Mesothelial cell of epicardium (in vitro differentiated cells): ENCODE measurements around the gene GPR179. TPM values are rescaled to one million over a fixed set of nuclear protein-coding genes. Genes with fewer than 3 reads are reported as not detected.
A peak's percentile ranks its signal among the peaks of the same experiment; 100 is the strongest.

ENCODE experiments used
- DNase-seq, 2 experiments: peaks; one replicate each; pipeline ENCODE4 v3.0.0; 2021; ENCODE audit warnings: low spot score in 2 of 2; ENCODE audit not compliant: unreplicated experiment in 2 of 2
- H3K27ac Mint-ChIP-seq: 2 replicates; pipeline ENCODE4 v1.8.0; 2021; ENCODE audit warnings: mixed read lengths
- H3K27me3 Mint-ChIP-seq: 2 replicates; pipeline ENCODE4 v1.8.0; 2021; ENCODE audit warnings: low read depth, mixed read lengths
- H3K36me3 Mint-ChIP-seq: 2 replicates; pipeline ENCODE4 v1.8.0; 2021; ENCODE audit warnings: mixed read lengths
- H3K4me1 Mint-ChIP-seq: 2 replicates; pipeline ENCODE4 v1.8.0; 2021; ENCODE audit warnings: mixed read lengths
- H3K4me3 Mint-ChIP-seq: 2 replicates; pipeline ENCODE4 v1.8.0; 2021; ENCODE audit warnings: mild to moderate bottlenecking, moderate library complexity, mixed read lengths
- H3K9me3 Mint-ChIP-seq: 2 replicates; pipeline ENCODE4 v1.8.0; 2021; ENCODE audit warnings: mixed read lengths
- CTCF ChIP-seq: fragments of 200-600 bp; sonication (generic); IDR thresholded peaks from one replicate; pipeline ENCODE4 v1.5.0; 2021; ENCODE audit warnings: antibody characterized with exemption; ENCODE audit not compliant: unreplicated experiment
- total RNA-seq: library from RNA; stranded (reverse); gene quantifications from 3 replicates; pipeline ENCODE4 v1.2.1, GENCODE V29; 2021

GPR179 gene
- total RNA-seq, 1 donor from 2014 or later: 0.25 TPM

GRCh38 chr17:38324772-38325171, 19.0 kb downstream of the GPR179 start:
- peak overlapping the region; percentile 66 for H3K27ac Mint-ChIP-seq
- H3K36me3 Mint-ChIP-seq: peaks cover 6% of the 10 kb centered on the region
- TF ChIP-seq CTCF: no peak
- H3K4me3 Mint-ChIP-seq: no peak overlapping the region
- no peaks in the 10 kb centered on the region for H3K9me3 Mint-ChIP-seq
- H3K27me3 Mint-ChIP-seq: peaks cover 2% of the 10 kb centered on the region
- DNase-seq: no peak
- peaks cover 20% of the 10 kb centered on the region for H3K4me1 Mint-ChIP-seq

- TF ChIP-seq CTCF: no peak
- Mint-ChIP-seq H3K4me1 (peaks cover 20% of the 10 kb centered on the region), H3K4me3 (no peak overlapping the region), H3K27ac (no peak overlapping the region), H3K9me3 (no peaks in the 10 kb centered on the region), H3K36me3 (peaks cover 8% of the 10 kb centered on the region), H3K27me3 (peaks cover 2% of the 10 kb centered on the region)
- no peak for DNase-seq
Observed at GRCh38 chr17:38324141-38324697, 19.5 kb downstream of the GPR179 start.

- H3K4me1 Mint-ChIP-seq: peaks cover 20% of the 10 kb centered on the region
- DNase-seq: no peak
- peaks cover 11% of the 10 kb centered on the region for H3K36me3 Mint-ChIP-seq
- no peak overlapping the region for H3K27ac Mint-ChIP-seq
- H3K27me3 Mint-ChIP-seq: no peaks in the 10 kb centered on the region
- TF ChIP-seq CTCF: no peak
- H3K9me3 Mint-ChIP-seq: no peaks in the 10 kb centered on the region
- H3K4me3 Mint-ChIP-seq: no peak overlapping the region
Observed at GRCh38 chr17:38322897-38323296, 20.9 kb downstream of the GPR179 start.

DNA sequence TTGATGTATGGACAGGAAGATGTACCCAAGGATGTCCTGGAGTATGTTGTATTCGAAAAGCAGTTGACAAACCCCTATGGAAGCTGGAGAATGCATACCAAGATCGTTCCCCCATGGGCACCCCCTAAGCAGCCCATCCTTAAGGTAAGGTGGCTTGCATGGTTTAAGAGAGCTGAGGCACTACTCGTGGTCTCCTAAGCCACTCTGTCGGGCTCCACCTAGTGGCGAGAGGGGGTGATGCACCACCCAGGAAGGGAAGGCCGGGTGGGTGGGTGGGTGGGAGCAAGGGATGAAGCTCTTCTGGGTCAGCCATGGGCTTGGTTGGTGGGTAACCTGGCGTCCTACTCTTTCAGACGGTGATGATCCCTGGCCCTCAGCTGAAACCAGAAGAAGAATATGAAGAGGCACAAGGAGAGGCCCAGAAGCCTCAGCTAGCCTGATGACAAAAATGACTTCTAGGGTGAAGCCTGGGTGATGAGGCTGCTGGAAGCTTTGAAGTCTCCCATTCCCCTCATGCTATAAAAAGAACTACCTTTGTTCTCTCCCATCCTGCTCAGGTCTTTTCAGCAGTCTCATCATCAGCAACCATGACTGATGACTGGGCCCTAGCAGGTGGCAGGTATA, 21.5 kb downstream of the GPR179 start:
- no peaks in the 10 kb centered on the region for H3K9me3 Mint-ChIP-seq
- TF ChIP-seq CTCF: peak; percentile 84
- peaks cover 13% of the 10 kb centered on the region for H3K36me3 Mint-ChIP-seq
- peak; percentile 48 to 83 for DNase-seq
- peaks cover 20% of the 10 kb centered on the region for H3K4me1 Mint-ChIP-seq
- H3K27me3 Mint-ChIP-seq: no peaks in the 10 kb centered on the region
- H3K27ac Mint-ChIP-seq: no peak overlapping the region
- H3K4me3 Mint-ChIP-seq: no peak overlapping the region

DNA sequence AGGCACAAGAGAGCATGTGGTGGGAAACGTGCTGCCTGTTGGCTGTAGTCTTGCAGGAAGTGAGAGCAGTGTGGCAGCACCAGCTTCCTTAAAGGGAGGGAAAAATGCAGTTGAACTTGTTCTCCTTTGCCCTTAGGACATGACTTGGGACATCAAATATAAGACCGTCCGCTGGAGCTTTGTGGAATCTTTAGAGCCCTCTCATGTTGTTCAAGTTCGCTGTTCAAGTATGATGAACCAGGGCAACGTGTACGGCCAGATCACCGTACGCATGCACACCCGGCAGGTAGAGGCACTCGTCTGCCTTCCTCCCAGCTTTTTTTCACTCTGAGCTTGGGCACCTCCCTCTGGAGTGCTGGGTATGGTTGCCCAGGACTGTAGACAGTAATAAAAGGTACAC, 23.3 kb downstream of the GPR179 start:
- H3K27me3 Mint-ChIP-seq: no peaks in the 10 kb centered on the region
- TF ChIP-seq CTCF: no peak
- peaks cover 22% of the 10 kb centered on the region for H3K36me3 Mint-ChIP-seq
- no peak overlapping the region for H3K4me3 Mint-ChIP-seq
- peak overlapping the region; percentile 73 for H3K27ac Mint-ChIP-seq
- DNase-seq: no peak
- peaks cover 3% of the 10 kb centered on the region for H3K9me3 Mint-ChIP-seq
- H3K4me1 Mint-ChIP-seq: peaks cover 18% of the 10 kb centered on the region
